A673 (cell line): ENCODE data around the gene CPA4.

Experiments used
- CTCF ChIP-seq: fragments of 300-800, 200-600 bp; sonication (generic); conservative IDR thresholded peaks from 2 replicates; pipeline ENCODE4 v1.5.1; 2017; ENCODE audit warnings: low read depth, mild to moderate bottlenecking, antibody characterized with exemption, low read length, moderate library complexity, mixed read lengths
- EZH2 ChIP-seq: fragments of 200-600 bp; sonication (generic); IDR thresholded peaks from 2 replicates; pipeline ENCODE4 v1.6.1; 2017; ENCODE audit warnings: borderline replicate concordance, low read depth, mild to moderate bottlenecking, mixed read lengths, antibody characterized with exemption, low read length; ENCODE audit not compliant: poor library complexity, severe bottlenecking

- TF ChIP-seq CTCF (no peak), EZH2 (no peak)
Measured at GRCh38 chr7:130324306-130324943, 31.5 kb downstream of the CPA4 start.
